Measurements from ENCODE around the gene NTN1.

DNA sequence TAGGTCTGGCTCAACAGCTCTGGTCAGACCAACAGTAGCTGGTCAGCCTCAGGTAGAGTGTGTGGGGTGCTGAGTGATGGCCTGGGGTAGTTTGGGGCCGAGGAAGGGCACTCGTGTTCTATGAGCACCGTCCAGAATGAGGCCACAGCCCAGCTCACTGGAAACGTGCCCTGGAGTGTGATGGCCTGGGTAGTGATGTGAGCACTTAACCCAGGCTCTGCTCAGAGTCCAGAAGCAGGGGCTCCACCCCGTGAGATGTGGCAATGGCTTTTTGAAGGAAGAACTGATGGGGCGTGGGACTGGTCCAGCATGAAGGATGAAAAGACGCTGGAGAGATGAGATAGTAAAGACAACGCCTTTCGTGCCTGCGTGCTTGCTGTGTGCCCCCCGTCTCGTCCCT is 35.3 kb downstream of the NTN1 start:
- TF ChIP-seq ZNF274 (IDR thresholded peaks at IDR 0.05; ENCODE audit: low read depth, low read length) (no peak), POLR2AphosphoS5 (IDR thresholded peaks at IDR 0.05; ENCODE audit: low read depth, low read length) (no peak)
- TF ChIP-seq, protein P1, sequence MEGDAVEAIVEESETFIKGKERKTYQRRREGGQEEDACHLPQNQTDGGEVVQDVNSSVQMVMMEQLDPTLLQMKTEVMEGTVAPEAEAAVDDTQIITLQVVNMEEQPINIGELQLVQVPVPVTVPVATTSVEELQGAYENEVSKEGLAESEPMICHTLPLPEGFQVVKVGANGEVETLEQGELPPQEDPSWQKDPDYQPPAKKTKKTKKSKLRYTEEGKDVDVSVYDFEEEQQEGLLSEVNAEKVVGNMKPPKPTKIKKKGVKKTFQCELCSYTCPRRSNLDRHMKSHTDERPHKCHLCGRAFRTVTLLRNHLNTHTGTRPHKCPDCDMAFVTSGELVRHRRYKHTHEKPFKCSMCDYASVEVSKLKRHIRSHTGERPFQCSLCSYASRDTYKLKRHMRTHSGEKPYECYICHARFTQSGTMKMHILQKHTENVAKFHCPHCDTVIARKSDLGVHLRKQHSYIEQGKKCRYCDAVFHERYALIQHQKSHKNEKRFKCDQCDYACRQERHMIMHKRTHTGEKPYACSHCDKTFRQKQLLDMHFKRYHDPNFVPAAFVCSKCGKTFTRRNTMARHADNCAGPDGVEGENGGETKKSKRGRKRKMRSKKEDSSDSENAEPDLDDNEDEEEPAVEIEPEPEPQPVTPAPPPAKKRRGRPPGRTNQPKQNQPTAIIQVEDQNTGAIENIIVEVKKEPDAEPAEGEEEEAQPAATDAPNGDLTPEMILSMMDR (IDR thresholded peaks at IDR 0.05 in 2 of 3, conservative IDR thresholded peaks at IDR 0.05 in 1 of 3; ENCODE audit: borderline replicate concordance in 1 of 3, insufficient read depth in 1 of 3, low read depth in 2 of 3, low read length in 2 of 3), result no peak

Measured in HCT116 (cell line).